ENCODE data around the gene SCYL1. TPM values are rescaled to one million over a fixed set of nuclear protein-coding genes. Genes with fewer than 3 reads are reported as not detected.

The SCYL1 gene
- 84.4 and 128 TPM in 2 replicates for total RNA-seq
- 94.5 TPM for polyA plus RNA-seq (2012)

DNA sequence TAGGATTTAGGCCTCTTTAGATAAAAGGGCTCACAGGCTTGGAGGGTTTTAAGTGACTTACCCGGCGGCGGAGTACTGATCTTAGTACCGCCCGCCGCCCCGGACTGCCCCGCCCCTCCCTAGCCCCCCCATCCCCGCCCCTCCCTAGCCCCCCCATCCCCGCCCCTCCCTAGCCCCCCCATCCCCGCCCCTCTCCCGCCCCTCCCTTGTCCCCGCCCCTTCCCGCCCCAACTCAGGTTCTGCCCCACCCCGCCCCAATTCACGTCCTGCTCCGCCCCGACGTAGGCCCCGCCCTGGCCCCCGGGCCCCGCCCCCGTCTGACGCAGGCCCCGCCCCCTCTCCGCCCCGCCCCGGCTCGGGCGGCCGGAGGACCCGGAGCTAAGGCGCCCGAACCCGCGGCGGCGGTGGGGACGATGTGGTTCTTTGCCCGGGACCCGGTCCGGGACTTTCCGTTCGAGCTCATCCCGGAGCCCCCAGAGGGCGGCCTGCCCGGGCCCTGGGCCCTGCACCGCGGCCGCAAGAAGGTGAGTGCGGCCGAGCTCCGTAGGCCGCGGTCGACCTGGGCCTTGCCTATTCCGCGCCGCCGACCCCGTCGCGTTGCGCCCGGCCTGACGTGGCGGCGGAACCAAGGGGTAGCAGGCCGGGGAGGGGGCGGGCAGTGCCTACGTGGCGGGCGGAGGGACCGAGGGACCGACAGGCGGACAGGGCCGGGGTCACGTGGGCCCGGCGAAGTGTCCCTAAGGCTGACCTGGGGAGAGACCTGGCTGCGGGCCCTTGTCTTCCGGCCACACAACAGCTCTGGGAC is at the start of gene SCYL1:
Gene SCYL1 (plus strand): TSS at position 343 of the 805 bp plus-strand sequence. CDS start 71 bp downstream, at position 414.
- peak; percentile 77 for DNase-seq (ENCODE audit: low read depth)

DNA sequence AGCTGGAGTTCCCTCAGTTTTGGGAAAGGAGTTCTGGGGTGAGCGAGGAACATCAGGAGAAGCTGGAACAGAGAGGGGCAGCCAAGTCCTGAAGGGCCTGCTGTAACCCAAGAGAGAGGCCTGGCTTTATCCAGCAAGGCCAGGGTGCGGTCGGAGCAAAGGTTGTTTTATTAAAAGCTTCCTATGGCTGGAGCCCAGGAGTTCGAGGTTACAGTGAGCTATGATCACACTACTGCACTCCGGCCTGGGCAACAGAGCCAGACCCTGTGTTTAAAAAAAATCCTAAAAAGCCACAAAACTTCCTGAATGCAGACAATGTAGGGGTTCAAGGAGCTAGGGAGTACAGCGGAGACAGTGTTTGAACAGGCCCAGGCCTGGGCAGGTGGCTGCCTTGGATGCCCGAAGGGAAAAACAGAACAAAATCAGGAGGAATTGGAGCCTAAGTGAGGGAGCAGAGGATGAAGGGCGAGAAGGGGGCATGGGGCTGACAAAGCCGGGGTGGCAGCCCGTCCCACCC is 48.2 kb upstream of the SCYL1 start:
- no peak for DNase-seq (ENCODE audit: low read depth)

DNA sequence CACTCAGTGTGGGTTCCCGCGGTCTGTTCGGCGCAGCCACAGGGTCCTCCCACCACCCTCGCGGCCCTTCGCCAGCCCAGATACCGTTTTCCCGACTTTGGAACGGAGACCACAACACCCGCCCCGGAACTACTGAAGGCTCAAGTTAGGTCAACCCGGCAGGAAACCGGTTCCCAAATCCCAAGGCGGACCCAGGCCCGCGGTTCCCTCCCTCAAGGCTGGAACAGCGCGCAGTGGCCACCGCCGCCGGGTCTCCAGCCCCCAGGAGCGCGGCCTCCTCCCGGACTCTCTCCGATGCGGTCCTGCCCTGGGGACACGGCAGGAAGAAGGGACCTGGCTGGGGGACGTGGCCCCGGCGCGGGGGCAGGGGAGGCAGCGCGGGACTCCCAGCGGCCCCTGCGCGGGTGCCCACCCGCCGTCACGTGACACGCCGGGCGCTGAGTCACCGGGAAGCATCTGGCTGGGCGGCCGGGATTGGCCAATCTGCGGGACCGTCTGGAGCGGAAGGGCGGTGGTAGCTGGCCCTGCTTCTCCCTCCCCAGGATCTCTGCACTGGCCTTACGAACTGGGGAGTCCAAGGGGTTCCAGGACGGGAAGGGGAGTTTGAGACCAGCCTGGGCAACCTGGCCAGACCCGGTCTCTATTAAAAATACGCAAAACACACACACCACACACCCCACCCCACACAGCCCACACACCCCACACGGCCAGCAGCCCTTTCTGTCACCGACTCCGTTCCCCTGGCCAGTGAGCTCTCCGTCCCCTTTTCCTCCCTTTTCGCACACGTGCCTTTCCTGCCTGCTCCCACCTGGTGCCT is 47.5 kb upstream of the SCYL1 start:
- DNase-seq (ENCODE audit: low read depth), result peak; percentile 98

DNA sequence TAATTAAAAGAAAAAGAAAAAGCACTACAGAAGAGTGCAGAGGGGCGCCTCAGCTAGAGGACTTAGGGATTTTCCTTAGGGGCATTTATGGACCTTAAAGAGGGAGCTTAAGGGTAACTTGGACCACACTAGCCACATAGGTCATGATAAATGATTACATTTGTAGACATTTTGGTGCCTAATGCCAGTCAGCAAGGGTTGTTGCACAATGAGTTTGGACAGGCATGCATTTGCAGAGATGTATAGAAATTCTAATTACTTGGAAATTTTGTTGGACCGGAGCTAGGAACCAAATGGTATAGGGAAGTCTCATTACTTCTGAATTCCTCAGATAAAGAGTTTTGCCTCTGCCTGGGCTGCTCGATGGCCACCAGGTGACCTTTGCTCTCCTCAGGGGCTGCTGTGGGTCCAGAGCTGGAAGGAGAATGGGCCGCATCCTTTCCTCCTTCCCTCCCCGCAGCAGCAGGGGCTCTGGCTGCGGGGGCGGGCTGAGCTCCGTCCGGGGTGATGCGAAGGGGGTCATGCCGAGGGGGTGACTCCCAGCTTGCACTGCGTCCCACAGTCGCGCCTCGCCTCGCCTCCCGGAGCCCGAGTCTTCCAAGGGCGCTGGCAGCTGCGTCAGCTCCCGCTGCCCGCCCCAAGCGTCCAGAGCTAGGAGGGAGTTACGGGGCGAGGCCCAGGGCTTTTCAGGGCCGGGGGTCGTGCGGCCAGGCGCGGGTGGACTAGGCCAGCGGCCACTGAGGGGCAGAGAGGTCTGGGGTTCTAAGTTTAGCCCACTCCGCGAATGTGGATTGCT is 46.3 kb upstream of the SCYL1 start:
- peak; percentile 69 for DNase-seq (ENCODE audit: low read depth)

DNA sequence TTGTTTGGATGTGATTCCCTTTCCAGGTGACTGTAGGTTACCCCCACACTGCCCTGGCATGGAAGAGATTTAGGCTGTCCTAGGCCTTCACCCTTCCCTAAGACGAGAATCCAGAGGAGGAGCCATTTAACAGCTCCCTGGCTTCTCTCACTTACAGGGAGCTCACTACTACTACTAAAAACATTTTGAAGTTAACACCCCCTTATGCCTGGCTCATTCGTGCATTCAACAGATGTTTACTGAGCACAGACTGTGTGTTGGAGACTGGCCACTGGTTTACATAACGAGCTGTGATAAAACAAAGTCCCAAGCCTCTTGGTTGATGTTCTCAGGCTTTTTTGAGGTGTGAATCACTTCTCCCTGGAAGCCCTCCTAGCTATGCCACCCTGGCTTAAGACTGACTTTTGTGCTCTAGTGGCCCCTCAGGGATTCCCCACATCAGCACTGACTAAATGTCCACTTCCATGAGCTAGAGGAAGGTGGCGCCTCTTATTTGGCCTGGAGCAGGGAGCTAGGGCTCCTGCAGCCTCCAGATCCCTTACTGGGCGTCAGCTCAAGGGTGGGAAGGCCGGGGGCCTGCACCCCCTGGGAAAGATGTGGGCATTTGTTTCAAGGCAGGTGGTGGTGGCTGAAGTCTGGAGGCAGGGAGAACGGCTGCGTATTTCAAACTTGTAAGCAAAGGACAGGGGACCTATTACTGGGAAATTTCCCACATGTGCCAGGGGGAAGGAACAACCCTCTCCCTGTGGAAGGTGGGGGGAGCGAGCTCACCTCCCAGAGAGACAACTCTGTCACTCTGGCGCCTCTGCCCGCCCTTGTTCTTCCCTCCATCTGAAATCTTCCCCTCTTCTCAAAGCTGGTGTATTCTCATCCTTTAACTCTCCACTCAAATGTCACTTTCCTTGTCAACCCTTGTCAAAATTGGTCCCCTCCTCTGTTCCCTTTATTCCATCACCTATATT is 45.4 kb upstream of the SCYL1 start:
- DNase-seq (ENCODE audit: low read depth), result peak; percentile 89

DNA sequence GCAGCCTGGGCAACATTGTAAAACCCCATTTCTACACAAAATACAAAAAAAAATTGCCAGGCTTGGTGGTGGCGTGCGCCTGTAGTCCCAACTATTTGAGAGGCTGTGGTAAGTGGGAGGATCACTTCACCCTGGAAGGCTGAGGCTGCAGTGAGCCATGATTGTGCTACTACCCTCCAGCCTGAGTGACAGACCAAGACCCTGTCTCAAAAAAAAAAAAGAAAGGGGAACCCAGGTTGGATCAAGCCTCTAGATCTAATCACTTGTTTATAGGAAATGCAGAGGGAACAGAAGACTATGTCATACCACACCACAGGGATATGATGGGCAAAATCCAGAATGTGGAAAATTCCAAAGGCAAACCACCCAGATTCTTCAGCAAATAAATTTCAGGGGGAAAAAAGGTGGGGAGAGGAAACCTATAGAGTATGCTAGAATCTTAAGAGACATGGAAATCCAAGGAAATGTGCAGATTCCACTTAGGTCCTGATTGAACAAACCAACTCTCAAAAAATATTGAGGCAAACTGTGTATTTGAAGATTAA is 42.5 kb upstream of the SCYL1 start:
- DNase-seq (ENCODE audit: low read depth), result no peak

DNA sequence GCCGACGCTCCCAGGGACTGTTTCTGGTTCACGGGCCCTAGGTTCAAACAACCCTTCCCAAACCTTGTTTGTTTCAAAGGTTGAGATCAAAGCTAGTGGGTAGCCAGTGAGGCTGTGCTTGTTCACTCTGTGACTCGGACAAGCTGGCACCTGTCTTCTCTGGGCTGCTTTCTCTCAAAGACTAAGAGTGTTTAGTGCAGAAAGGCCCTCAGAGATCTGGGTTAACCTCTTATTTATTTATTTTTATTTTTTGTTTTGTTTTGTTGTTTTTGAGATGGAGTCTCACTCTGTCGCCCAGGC is 39.0 kb upstream of the SCYL1 start:
- DNase-seq (ENCODE audit: low read depth), result peak; percentile 65

DNA sequence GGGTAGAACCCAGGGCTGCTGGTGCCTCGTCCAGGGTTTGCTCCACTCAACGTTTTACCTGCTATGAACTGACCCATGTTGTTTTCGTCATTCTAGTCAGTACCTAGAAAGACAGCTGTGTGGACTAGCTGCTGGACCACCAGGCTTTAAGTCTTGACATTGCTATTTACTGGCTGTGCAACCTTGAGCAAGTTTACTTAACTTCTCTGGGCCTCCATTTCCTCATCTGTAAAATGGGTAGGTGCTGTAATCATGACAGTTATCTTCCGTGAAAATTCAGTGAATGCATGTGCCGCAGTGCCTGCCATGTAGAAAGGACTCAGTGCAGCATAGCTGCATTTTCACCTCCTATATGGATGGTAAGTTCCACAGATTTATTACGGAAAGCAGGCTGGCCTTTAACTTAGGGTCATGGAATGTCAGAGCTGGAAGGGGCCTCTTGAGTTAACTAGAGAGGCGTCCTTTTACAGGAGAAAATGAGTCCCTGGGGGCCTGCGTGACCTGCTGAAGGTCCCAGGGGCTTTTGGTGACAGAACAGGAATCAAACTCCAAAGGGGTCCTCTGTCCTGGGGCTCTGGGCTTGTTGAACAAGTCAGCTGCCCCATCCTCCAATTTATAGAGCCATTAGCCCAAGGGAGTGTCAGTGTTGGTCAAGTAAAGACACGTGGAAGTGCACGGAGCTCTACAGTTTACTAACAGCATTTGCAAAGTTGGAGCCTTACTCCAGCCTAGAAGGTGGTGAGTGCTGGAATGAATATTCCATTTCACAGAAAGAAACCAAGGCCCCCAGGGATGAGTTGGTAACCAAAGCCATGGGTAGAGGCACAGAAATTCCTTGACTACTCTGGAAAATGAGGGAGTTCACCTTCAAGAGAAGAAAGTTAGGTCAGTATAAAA is 38.1 kb upstream of the SCYL1 start:
- no peak for DNase-seq (ENCODE audit: low read depth)

DNA sequence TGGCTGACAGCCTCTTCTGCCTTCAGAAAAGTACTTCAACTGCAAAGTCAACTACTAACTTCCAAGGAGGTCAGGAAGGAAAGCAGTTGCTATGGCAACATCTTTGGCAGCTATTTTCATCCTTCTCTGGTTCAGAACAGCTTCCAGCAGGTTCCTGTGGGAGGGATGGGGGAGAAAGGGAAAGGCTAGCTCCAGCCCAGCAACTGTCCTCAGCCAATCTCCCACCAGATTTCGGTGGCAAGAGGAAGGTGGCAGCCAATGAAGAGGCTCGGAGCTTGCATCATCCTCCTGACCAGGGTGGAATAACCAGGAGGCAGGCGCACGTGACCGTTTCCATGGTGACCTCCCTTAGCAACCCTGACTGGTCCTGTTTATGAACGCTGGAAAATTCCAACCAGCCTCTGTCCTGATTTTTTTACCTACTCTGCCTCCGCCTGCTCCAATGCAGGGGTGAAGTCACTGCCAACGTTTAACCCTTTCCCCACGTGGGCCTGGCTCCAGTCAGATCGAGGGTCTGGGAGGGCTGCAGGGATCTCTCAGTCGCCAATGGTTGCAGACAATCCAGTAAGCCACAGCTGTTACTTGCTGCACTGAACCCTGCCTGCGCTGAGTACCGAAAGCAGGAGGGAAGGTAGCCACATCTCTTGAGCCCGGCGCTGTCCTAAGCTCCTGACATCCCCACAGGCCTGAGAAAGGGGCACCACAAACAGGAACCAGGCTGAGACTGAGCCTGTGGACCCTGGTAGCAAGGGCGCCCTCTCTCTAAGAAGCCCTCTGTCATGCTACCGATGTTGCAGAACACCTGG is 37.2 kb upstream of the SCYL1 start:
- DNase-seq (ENCODE audit: low read depth), result peak; percentile 100

DNA sequence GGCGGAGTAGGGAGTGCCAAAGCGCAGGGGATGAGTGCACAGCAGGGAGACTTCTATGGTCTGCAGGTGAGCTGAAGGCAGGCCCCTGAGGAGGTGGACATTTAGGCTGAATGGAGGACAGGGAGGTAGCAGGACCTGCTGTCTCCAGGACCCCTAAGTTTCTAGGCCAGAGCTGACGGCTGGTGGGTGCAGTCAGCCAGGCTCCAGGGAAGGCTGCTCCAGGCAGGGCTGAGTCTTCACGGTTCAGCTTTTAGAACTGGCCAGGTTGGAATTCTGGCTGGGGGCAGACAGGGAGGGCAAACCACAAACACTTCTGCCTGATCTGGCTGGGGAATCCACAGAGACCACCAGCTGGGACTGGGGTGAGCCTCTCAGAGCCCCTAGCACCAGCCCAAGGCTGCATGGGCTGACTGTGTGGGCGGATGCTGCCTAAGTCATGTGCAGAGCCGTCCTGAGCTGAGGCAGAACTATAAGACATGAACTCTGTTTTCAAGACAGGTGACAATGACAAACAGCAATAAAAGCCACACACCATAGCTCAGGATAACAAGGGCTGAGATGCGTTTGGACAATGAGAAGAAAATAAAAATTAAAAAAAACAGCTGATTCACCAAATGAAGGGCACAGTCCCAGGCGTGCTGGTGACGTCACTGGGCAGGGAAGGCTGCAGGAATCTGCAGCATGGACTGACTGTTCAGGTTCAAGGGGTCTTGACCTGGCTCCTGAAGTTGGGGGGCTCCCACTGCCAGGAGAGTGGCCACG is 36.4 kb upstream of the SCYL1 start:
- peak; percentile 90 for DNase-seq (ENCODE audit: low read depth)

DNA sequence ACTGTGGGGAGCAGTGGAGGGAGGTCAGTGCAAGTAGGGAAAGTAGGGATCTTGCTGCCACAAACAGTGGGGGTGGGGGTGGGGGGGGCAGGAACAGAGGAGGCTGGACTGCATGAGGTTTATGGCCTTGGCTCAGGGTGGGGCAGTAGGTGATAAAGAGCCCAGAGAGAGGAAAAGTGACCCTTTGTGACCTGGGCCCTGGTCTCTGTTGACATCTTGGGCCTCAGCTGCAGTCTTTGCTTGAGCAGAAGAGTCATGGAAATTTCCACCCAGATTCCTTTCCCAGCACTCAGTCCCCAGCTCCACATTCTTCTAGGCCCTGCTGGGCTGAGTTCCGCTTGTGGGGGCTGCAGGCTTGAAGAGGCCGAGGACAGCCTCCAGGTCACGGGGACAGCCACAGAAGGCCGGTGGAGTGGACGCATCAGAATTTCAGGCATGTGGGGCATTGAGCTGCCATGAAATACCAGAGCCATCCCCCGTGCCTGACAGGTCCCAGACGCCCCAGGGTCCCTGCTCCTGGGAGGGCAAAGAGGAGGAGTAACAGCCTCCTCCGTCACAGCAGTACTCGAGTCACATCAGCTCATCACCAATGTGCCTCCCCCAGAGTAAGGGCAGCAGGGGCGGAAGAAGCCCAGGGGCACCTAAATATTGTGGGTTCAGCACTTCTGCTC is 35.7 kb upstream of the SCYL1 start:
- DNase-seq (ENCODE audit: low read depth), result peak; percentile 98

DNA sequence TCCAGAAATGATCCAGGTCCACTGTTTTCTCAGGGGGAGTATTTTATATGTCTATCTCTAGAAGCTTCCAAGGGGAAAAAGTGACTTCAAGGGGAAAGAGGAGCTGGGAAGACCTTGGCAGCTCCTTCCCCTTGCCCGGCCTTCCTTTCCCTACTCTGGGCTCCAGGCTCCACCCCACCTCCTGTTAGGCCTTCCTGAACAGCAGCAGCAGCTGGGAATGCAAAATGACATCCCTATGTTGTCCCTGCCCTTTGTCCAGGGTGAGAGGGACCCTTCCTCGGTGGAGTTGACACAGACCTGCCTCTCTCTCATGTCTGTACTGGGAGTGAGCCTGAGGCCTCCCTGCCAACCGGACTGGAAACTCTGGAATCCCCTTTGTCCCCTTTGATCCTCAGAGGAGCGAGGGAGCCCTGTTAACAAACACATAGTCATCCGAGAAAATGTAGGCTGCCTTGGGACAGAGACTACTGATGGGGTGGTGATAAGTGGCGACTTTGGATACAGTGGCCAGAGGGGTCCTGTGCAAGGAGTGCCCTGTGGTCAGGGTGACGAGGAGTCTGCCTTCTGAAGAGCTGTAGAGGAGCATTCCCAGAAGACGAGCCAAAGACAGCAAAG is 35.1 kb upstream of the SCYL1 start:
- DNase-seq (ENCODE audit: low read depth), result peak; percentile 91

DNA sequence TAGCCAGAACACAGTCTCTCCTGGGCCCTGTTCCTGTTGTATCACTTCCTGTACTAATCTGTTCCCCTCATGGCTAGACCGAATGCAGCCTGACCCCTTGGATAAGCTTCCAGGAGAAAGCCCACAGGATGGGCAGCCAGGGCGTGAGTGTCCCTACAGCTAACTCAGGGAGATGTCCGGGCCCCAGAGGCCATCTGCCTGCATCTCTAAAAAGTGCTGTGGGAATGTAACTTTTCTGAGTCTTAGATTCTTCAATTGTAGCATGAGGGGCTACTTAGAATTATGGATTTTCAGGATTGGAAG is 33.8 kb upstream of the SCYL1 start:
- DNase-seq (ENCODE audit: low read depth), result peak; percentile 49

DNA sequence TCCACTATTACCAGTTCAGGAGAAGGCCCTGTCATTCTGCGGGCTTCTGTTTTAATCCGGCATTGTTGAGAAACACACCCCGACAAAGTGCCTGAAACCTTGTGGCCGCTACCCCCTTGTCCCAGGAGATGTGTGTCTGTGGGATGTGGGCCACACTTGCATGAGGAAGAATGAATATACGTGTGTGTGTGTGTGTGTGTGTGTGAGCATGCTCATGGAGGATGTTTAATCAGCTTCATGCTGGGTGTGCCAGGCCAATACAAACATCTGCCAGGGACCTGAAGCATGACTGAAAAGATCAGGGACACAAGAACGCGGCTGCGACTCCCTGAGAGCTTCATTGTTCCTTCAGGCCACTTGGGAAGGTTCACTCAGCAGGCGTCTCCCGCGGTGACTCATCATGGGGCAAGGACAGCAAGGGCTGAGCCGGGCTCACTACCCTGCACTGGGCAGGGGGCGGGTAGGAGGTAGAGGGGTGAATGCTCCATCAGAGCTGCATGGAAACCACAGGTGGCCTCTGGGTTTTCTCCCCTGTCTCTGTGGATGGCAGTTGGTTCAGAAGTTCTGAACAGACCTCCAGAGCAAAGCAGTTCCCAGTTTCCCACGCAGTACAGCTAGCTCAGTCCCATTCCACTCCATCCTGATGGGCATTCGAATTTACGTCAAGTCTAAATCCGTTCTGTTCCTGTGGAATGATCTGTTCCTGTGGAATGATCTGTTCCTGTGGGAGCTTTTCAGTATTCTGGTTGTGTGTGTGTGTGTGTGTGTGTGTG is 33.1 kb upstream of the SCYL1 start:
- peak; percentile 94 for DNase-seq (ENCODE audit: low read depth)

DNA sequence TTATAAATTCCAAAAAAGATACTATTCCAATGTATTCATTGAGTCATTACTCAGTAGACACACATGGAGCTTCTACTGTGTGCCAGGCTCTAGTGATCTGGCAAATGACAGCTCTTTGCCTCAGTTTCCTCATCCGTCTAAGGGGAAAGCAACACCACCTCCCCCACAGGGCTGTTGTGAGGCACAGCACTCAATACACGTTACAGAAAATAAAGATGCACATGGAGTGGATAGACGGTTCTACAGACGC is 32.6 kb upstream of the SCYL1 start:
- no peak for DNase-seq (ENCODE audit: low read depth)
